NOMO-1 treated with DMSO at 0.1 percent for 48 hours (cell line): ENCODE results near the gene GRHL3.
A peak's percentile ranks its signal among the peaks of the same experiment; 100 is the strongest.

Experiments
- DNase-seq: peaks from one replicate; lab custom pipeline; 2025; ENCODE audit not compliant: unreplicated experiment; lab: John Stamatoyannopoulos, UW

Gene GRHL3

DNA sequence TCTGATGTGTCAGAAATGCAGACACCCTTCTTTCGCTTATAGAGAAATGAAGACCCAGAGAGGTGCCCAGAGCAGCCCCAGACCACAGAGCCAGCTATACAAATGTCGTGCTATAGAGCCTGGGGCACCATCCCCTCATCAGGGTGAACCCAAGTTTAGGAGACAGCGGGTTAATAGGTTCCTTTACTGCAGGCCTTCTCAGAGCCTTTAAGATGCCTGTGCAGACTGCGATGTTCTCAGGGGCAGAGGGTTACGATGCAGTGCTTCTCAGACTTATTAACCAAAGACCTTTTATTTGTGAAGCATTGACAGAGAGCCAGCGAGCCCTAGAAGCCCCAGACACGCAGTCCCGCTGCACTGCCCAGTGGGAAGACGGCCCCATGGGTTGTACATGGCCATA is 47.5 kb downstream of the GRHL3 start:
- DNase-seq: no peak

DNA sequence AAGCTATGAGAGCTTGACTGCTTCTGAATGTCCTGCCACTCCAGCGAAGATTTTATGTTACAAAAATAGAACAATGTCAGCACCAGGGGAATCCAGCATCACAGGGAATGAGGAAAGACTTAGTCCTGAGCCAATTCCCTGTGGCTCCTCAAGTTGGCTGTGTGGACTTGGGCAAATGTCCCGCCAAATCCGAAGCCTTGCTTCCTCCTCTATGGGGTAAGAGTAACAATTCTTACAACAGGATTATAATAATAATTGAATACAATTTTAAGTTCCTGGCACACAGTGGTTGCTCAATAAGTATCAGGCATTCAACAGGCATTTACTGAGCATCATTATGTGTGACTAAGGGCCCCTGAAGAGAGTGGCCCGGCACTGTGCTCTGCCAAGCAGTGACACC is 50.0 kb downstream of the GRHL3 start:
- no peak for DNase-seq

GRCh38 chr1:24369801-24370200 is 50.6 kb downstream of the GRHL3 start:
- no peak for DNase-seq

GRCh38 chr1:24373044-24373443 is 53.9 kb downstream of the GRHL3 start:
- DNase-seq: no peak

GRCh38 chr1:24373710-24374109 is 54.6 kb downstream of the GRHL3 start:
- no peak for DNase-seq

DNA sequence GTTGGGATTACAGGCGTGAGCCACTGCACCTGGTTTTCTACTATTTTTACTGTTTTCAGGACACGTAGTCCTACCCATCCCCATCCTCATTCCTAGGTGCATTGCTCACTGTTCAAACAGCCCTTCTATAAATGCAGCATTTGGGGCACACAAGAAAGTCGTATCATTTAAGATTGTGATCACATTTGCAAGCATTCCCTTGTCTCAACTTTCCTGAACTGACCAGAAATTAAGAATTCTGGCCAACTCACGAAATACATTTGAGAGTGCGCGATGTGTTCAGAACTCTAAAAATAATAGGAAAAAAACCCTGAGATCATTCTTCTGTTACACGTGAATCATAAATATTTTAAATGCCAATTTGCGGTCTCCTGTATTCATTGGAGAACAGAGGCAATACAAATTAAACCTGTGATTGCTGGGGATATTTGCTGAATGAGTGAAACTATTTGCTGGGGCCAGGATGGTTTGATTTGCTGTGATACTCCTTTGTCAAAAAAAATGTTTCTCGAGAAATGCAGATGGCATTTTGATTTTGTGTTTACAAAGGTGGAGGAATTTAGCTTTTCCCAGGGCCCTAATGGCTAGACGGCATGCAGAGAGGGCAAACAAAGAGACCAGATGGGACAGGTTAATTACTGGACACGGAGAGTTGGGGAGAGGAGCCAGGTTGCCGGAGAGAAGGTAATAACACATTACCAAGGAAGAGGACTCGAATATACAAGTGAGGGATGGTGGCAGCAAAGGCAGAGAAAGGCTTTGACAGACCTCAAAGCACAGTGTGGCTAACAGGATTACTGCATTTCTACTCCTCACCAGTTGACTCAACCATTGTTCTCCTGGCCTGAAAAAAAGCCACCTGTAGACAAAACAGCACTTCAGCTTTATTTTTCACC is 56.0 kb downstream of the GRHL3 start:
- no peak for DNase-seq

DNA sequence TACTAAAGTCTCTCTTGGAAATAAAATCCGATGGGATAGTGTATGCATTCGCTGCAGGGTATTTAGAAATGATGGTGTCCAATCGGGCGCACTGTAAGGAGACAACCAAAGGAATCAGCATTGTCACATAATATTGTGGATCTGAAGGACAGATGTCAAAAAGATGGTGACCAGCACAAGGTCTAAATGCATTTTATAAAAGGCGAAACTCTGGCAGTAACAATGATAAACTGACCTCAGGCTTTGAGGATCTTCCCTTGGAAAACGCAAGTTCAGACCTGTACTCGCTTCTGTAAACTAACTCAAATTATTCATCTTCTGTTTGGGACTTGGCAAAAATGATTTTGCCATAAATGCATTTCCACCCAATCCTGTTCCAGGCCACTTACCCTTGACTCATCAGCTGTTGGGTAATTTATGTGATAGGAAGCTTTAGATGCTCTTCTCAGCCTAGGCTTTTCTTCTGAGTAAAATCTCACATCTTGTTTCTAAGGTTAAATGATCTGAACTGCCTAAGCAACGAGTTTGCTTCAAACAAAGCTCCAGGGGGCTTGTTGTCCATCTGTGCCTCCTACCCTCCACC is 60.7 kb downstream of the GRHL3 start:
- no peak for DNase-seq

GRCh38 chr1:24380508-24380907 is 61.4 kb downstream of the GRHL3 start:
- DNase-seq: no peak

DNA sequence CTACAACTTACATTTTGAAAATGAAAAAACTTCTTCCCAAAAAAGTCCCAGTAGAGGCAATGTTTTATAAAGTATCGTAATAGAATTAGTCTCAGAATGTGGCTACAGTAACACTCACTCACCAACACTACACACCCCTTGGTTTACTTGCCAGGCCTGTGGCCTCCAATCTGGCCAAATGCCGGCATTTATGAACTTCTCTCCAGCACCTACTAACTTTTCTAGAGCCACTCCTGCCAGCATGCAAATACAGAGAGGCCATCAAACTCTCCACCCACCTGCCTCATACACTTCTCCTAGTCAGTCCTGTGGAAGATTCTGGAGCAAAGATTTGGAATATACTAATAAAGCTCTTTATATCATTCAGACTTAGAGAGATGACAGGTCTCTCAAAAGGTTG is 62.1 kb downstream of the GRHL3 start:
- DNase-seq: no peak

DNA sequence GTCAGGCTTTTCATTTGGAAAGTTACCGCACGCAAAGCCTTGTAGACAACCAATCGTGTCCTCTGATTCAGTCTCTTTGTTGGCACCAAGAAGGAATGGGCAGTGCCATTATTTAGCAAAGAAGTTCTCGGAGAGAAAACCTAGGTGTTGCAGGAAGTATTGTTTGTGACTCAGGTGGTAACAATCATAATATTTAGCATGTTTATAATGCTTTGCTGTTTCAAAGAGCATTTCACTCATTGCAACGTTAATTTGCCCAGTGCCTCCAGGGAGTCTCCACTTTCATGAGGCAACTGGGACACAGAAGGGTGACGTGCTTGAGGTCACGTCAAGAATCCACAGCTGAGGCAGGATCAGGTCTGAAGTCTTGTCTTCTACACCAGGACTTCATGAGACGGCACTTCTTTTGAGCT is 63.0 kb downstream of the GRHL3 start:
- no peak for DNase-seq

DNA sequence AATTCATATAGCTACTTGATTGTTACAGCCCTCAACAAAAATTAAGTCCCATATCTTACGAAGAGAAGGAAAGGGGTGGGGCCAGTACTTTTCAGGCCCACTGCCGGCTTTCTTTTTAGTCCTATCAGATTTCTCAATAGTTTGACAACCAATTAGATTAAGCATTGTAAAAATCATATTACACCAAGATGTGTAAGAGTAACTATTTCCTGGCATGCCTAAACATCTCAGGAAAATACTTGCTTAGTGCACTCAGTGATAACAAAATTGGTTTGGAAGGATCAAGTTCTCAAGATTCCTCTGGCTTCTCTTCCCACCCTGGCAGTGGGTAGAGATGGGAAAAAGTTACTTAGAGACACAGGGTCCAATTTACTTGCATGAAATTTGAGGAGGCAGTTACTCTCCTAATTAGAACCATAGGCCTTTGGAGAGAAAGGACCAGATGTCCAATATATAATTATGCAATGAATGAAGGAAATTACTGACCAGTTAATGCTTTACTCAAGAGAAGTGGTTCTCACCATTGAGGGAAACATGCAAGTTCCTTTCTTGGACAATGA is 64.3 kb downstream of the GRHL3 start:
- DNase-seq: no peak

DNA sequence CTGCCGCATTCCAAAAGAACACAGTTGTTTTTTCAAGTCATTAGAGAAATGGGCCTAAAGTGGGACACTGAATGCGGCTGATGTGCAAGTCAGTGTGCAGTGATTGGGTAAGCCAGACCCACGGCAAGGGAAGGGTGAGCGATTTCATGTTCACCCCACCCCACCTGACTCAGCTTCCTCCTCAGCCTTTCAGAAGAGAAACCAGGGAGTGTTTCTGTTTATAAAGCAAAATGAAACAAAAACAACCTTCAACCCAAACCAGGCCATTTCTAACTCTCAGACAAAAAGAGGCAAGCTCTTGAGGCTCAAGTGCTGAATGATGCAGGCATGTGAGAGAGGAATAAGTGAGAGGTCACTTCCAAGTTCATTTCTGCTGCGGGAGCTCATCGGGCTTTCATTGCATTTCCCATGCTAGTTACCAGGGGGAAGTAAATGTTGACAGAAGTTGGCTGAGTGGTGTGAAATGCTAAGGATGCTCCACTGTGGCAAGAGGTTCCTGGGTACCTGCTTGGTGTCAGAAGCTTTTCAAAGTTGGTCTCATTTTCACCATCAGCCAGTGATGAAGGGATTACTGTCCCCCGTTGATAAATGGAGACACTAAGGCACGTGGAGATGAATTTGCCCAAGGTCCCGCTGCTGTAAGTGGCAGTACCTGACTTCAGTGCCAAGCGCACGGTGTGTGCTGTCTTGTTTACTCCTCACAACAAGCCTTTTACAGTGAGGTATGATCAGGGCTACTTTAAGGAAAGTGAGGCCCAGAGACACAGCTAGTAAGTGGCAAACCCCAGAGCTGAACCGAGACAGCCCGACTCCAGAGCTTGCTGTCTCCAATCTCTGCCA is 65.3 kb downstream of the GRHL3 start:
- peak; percentile 71 for DNase-seq

DNA sequence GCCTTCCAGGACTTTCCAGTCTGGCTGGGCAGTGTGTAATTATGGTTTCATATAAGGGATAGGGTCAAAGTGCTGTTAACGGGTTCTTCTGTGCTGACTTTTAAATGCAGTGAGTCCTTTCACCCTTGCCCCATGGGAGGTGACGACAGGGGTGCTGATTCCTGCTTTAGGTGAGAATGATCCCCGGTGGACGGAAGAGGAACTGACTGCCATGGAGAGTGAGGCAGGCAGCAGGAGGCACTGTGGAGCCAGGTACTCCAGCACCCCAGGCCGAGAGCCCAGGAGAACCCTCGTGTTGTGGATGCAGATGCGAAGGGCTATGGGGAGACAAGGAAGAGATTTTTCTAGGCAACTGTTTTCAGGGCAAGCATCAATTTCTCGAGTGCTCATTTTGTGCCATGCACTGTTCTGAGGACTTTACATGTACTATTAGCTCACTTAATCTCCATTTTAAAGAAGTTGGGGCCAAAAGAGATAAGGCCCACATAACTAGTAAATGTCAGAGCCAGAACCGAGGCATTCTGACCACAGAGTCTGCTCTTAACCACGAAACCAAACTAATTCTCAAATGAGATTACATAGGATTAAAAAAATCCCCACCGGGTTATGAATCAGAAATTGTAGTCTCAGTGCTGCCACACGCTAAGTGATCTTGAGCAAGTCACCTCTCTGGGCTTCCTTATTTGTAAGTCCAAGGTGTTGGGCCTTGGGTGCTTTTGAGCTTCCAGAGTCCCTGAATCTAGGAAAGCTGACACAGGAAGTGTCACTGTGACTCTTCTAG is 66.2 kb downstream of the GRHL3 start:
- DNase-seq: no peak

DNA sequence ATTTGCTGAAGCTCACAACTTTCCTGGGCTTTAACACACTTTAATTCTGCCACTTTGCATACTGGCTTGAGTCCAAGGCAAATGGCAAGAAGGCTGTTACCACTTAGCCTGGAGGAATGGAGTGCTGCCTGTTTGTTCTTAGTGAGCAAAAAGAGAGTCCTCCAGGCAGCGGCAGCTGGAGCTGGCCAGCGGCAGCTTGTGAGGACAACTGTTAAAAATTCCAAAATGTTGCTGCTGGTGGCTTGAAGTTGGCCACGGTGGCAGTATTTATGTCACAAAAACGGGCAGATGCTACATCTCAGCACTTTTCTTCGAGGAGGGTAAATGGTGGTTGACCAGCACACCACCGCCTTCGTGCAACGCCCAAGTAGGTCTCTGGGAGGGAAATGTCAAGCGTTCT is 67.1 kb downstream of the GRHL3 start:
- DNase-seq: no peak

GRCh38 chr1:24386931-24387330 is 67.8 kb downstream of the GRHL3 start:
- no peak for DNase-seq

- DNase-seq: no peak
These were observed 68.5 kb downstream of the GRHL3 start for GRCh38 chr1:24387636-24388175.

GRCh38 chr1:24388331-24388885 is 69.3 kb downstream of the GRHL3 start:
- DNase-seq: no peak

DNA sequence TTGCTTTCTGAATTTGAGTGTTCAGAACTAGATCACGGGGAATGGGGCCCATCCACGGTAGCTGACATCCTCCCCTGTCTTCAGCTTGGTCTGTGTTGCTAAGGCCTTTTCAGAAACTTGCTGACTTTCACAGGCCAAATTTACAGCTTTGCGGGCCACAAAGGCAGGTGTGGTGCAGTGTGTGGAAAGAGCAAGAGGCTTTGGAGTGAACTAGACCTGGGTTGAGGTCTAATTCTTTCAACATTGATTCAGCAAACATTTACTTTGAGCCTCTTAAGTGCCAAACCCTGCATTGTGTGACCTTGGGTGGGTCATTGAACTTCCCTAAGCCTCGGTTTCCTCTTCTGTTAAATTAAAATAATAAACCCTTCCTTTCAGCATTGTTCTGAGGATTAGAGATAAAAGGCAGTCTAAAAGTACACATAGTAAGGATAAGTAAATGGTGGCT is 70.1 kb downstream of the GRHL3 start:
- no peak for DNase-seq

DNA sequence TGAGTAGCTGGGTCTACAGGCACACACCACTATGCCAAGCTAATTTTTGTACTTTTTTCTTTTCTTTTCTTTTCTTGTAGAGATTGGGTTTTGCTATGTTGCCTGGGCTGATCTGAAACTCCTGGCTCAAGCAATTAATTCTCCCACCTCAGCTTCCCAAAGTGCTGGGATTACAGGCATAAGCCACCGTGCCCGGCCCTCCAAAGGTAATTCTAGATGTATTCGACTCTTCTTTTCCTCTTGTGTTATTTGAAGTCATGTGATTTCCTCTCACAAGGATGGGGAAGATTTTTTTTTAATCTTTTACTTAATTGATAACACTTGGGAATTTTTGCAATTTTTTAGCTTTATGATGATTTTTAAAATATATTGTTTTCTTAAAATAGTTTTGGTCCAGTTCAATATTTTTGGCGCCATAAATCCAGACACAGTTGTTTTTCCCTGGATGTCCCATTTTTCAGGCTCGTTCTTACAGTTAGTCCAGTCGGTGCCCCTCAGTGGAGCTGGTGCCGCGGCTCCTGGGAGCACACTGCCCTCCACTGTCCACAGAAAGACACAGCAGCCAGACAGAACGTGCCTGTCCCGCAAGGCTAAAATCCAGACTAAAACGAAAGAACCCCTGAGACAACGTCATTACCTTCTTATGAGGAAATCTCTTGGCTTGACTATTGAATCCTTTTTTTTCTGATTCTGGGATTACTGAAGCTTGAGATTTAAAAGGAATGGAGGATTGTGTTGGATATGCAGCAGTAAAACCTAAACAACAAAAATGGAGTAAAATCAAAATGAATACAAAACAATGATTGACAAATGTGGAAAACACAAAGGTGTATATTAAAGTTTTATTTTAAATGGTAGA is 72.0 kb downstream of the GRHL3 start:
- peak; percentile 69 for DNase-seq
